NCI-H82 treated with DMSO at 0.1 percent for 48 hours (cell line): ENCODE data around the gene BRI3BP.

Experiments
- DNase-seq: peaks from one replicate; lab custom pipeline; 2025; ENCODE audit not compliant: unreplicated experiment; lab: John Stamatoyannopoulos, UW

BRI3BP gene, protein sequence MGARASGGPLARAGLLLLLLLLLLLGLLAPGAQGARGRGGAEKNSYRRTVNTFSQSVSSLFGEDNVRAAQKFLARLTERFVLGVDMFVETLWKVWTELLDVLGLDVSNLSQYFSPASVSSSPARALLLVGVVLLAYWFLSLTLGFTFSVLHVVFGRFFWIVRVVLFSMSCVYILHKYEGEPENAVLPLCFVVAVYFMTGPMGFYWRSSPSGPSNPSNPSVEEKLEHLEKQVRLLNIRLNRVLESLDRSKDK

DNA sequence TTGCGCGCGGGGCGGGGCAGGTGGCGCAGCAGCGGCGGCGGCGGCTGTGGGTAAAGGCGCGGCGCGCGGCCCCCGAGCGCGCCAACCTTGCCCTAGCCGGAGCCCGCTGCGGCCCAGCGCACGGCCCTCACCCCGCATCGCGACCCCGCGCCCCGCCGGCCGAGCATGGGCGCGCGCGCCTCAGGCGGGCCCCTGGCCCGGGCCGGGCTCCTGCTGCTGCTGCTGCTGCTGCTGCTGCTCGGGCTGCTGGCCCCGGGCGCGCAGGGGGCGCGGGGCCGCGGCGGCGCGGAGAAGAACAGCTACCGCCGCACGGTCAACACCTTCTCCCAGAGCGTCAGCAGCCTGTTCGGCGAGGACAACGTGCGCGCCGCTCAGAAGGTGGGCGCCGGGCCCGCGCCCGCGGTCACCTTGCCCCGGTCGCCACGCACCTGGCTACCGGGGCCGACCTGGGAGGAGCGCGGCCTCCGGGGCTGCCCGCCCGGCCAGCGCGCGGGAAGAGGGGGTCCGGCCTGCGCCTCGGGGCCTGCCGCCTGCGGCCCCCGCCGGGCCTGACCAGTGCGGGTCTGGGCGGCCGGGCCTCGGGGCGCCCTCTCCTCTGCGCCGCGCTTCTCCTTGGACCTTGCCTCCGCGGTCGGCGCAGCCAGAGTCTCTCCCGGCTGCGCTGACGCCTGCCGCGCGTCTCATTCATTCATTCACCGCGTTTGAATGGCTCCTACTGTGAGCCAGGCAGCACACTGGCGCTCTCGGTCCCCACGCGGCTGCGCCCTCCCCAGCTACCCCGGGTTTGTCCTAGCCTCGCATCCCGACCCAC, at the start of gene BRI3BP:
Gene BRI3BP, plus strand, starts transcription at position 20 of the 811 bp plus-strand sequence. Its CDS starts 146 bp downstream, at position 166.
- DNase-seq = no peak

DNA sequence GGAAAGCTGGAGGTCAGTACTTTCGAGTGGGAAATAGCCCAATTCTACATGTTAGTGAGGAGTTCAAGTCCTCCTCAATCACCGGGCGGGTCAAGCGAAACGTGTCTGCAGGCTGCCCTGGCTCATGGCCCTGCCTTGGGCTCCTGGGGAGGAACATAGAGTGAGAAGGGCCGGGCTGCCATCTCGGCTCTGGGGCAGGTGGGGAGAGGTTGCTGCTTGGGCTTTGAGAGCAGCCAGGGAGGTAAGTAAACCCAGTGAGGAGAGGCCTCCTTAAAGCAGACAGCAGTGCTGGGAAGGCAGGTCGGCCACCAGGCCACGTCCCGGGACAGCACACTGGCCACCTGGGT, 47.0 kb upstream of the BRI3BP start:
- no peak for DNase-seq

GRCh38 chr12:124947013-124947412, 46.4 kb upstream of the BRI3BP start:
- no peak for DNase-seq

GRCh38 chr12:124947561-124948398, 45.7 kb upstream of the BRI3BP start:
- no peak for DNase-seq

- DNase-seq = no peak
Measured at GRCh38 chr12:124949066-124949465, 44.4 kb upstream of the BRI3BP start.

- DNase-seq = no peak
Measured at GRCh38 chr12:124949779-124950728, 43.4 kb upstream of the BRI3BP start.

GRCh38 chr12:124952295-124952694, 41.1 kb upstream of the BRI3BP start:
- DNase-seq = no peak

- no peak for DNase-seq
Measured at GRCh38 chr12:124952801-124953200, 40.6 kb upstream of the BRI3BP start.

DNA sequence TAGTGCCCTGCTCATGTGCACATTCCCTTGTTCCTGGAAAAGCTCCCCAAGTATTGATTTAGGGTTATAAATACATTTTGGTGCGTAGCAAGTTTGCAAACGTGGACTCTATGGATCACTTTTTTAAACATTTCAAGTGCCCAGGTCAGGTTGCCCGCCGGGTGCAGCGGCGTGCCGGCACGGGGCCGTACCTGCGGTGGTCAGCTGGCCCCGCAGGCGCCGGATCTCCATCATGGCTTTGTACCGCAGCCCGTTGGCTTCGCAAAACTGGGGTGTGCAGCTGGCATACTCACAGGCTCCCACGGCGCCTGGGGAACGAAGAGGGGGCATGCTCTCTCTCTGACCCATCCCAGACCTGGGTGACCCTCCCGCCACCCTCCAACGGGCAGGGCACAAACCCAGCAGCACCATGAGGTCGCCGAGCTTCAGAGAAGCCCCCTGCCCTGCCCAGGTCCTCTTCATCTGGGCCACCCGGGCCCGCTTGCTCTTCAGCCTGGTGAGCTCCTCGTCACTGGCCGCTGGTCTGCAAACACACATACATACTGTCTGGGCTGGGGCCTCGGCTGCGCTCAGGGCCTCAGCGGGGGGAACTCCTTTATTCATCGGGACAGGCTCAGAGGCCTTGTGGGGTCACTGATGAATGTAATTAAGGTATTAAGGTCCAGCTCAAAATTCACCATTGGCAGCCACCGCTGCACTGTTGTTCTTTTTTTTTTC, 39.6 kb upstream of the BRI3BP start:
- DNase-seq = no peak

DNA sequence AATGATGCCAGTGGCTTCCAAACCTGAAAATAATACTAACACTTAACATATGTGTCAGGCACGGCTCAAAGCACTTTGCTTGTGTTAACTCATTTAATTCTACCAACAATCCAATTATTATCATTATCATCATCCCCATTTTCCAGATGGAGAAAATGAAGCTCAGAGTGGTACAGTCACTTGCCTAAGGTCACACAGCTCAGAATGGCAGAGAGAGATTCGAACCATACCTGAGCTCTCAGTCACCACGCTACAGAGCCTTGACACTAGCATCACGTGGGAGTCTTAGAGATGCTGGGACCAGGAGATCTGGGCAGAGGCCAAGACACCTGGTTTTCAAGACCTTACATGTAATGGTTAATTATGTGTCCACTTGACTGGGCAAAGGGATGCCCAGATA, 38.7 kb upstream of the BRI3BP start:
- no peak for DNase-seq

- DNase-seq = no peak
Measured at GRCh38 chr12:124956571-124956970, 36.9 kb upstream of the BRI3BP start.

- no peak for DNase-seq
Measured at GRCh38 chr12:124961055-124961454, 32.4 kb upstream of the BRI3BP start.

GRCh38 chr12:124963211-124963610, 30.2 kb upstream of the BRI3BP start:
- no peak for DNase-seq

- no peak for DNase-seq
Measured at GRCh38 chr12:124964251-124964650, 29.2 kb upstream of the BRI3BP start.

DNA sequence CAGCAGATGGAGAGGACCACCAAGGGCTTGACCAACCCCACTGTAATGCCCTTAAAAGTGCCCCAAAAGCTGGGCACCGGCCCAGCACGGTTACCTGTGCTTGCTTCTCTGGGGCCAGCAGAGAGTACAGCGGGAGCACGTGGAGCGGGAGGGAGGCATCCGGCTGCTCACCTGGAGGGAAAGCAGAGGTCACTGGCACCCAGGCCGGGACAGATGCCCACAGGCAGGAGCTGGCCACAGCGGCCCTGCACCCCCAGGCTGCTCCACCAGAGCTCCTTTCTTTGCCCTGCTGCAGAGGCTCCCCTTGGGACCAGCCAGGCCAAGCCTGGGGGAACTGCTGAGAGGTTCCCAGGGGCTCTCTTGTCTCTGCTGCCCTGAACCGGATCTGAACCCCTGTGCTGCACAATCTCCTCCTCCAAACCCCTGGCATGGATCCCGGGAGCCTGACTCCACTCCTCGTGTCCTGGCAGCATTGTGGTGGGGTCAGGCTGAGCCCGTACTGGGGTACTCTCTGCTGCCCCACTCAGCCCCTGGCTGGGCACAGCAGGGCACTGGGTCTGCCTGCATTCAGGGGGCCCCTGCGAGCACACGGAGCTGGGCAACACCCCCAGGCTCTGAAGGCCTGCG, 28.5 kb upstream of the BRI3BP start:
- no peak for DNase-seq

DNA sequence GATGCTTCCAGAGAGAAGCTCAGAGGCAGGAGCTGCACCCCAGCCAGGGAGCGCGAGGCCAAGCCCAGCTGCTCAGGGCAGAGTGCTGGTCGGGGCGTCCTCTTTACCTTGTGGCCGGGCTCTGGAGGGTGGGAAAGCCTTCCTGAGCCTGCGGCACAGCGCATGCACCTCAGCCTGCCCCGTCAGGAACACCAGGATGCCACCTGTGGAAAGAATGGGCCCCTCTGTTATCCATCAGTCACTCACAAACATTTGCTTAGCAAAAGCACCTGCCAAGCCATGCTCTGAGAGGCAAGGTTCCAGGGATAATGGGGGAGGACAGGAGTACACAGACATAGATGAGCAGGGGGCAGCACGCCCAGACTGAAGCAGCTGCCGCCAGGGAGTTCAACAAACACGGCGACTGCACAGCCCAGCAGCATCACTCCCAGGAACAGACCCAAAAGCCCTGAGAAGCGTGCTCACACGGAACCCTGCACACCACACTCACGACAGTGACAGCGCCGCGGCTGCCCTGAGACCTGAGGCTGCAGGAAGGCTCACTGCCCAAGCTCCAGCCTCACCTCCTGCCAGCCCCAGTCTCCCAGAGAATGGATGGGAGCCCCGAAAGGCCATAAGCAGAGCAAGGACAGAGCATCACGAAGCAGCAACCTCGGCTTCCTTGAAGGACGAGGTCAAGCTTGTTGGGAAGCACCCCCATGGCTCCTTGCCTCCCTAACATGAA, 26.3 kb upstream of the BRI3BP start:
- DNase-seq = no peak

DNA sequence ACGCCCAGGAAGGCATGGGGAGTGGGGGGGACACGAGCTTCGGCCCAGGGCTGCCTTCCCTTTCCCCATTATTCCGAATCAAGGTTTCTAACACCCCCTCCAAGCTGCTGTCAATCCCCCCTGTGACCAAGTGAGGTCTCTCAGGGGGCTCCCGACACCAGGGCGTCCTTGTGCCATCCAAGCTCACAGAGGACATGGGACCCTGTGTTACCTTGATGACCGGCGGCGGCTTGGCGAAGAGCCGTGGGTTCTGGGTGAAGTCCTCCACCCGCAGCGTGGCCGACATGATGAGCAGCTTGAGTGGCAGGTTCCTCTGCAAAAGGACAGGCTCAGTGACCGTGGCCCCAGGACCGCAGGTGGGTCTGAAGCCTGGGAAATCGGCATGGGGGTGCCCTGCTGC, 24.8 kb upstream of the BRI3BP start:
- no peak for DNase-seq

DNA sequence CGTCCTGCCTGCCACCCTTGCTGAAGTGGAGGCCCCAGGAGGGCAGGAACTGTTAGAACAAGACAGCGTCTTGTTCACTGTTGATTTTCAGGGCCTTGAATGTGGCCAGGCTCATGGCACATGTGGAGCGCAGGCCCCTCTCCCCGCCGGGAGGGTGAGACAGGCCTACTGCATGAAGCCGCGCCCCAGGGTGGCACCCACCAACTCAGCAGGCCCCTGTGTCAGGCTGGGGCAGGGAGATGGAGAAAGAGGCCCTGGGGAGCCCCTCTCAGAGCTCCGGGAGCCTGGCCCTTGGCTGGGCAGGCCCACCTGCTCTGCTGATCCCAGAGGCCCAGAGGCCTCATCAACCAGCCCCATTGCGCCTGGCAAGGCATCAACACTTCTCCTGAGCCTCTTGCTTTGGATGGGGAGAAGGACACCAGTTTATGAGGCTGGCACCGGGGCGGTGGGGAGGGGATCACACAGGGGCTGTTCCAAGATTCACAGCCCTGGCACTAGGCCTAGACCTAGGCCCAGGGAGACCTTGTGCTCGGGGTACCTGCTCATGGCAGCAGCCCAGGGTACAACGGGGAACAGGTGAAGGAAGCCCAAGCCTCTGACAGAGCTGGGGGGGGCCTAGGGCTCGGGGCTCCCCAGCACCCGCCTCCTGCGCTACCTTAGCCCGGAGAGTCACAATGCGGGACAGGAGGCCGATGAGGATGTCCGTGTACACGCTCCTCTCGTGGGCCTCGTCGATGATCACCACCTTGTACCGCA, 22.6 kb upstream of the BRI3BP start:
- no peak for DNase-seq
